ENCODE measurements around the gene ZFP92. TPM values are rescaled to one million over a fixed set of nuclear protein-coding genes. Genes with fewer than 3 reads are reported as not detected.

ZFP92 gene
- total RNA-seq, 2 experiments from 2014 or later: 0.03 TPM; not detected in 1

DNA sequence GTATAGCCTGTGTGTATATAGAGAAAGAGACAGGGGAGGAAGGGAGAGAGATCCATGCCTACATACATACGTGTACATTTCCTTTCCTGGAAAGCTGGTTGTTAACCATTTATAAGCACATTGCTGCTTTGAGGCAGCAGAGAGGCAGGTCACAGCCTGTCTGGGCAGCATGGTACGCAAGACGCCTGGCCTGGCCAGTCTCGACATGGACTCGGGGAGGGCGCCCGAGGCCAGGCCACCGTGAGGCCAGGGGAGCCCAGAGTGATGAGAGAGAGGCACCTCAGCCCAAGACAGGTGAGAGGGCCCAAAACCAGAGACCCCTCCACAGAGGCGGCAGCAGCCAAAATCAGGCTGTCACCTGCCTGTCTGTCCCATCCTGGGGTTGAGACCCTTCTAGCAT, 30.7 kb downstream of the ZFP92 start:
- no peaks in the 10 kb centered on the region for H4K20me1 ChIP-seq (ENCODE audit: insufficient read depth, low read length)
- H2AFZ ChIP-seq (ENCODE audit: low read length): no peak overlapping the region
- POLR2A ChIA-PET: no interaction called here
- H3K9me3 ChIP-seq (ENCODE audit: low read length): no peaks in the 10 kb centered on the region
- H3K4me1 ChIP-seq (ENCODE audit: insufficient read depth, low read length, poor library complexity, severe bottlenecking): no peaks in the 10 kb centered on the region
- no peak for DNase-seq (ENCODE audit: low spot score)
- no peaks in the 10 kb centered on the region for H3K9me2 ChIP-seq (ENCODE audit: insufficient read depth, low read length)
- H3K27ac ChIP-seq (ENCODE audit: low read depth, low read length, poor library complexity, severe bottlenecking): no peak overlapping the region
- no peak overlapping the region for H3K4me2 ChIP-seq (ENCODE audit: low read length)
- no peak overlapping the region for H3K4me3 ChIP-seq (ENCODE audit: low read depth, low read length, poor library complexity, severe bottlenecking)
- TF ChIP-seq EZH2phosphoT487 (IDR thresholded peaks at IDR 0.05; ENCODE audit: borderline replicate concordance, low read depth, low read length): no peak
- TF ChIP-seq, protein P1, sequence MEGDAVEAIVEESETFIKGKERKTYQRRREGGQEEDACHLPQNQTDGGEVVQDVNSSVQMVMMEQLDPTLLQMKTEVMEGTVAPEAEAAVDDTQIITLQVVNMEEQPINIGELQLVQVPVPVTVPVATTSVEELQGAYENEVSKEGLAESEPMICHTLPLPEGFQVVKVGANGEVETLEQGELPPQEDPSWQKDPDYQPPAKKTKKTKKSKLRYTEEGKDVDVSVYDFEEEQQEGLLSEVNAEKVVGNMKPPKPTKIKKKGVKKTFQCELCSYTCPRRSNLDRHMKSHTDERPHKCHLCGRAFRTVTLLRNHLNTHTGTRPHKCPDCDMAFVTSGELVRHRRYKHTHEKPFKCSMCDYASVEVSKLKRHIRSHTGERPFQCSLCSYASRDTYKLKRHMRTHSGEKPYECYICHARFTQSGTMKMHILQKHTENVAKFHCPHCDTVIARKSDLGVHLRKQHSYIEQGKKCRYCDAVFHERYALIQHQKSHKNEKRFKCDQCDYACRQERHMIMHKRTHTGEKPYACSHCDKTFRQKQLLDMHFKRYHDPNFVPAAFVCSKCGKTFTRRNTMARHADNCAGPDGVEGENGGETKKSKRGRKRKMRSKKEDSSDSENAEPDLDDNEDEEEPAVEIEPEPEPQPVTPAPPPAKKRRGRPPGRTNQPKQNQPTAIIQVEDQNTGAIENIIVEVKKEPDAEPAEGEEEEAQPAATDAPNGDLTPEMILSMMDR (conservative IDR thresholded peaks at IDR 0.05; ENCODE audit: low read length): no peak
- BruUV-seq (replicated peaks): no TSS peak
- intact Hi-C loops (cut with micrococcal nuclease; ENCODE audit: unreplicated experiment): no loop called here
- CTCF ChIA-PET (ENCODE audit: unreplicated experiment): no interaction called here
- H3K36me3 ChIP-seq (ENCODE audit: insufficient read depth, low read length): no peaks in the 10 kb centered on the region
- no peaks in the 10 kb centered on the region for H3K79me2 ChIP-seq (ENCODE audit: insufficient read depth, low read depth, low read length)

DNA sequence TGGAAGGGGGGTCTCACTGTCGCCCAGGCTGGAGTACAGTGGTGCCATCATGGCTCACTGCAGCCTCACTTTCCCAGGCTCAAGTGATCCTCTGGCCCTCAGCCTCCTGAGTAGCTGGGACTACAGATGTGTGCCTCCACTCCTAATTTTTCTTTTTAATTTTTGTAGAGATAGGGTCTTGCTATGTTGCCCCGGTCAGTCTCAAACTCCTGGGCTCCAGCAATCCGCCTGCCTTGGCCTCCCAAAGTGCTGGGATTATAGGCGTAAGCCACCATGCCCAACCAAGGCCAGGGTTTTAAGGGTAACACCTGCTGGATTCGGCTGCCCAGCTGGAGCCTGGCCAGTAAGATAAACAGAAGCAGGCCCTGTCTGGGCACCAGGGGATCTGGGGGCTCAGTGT, 31.2 kb downstream of the ZFP92 start:
- no peak for DNase-seq (ENCODE audit: low spot score)
- H3K27ac ChIP-seq (ENCODE audit: low read depth, low read length, poor library complexity, severe bottlenecking): no peak overlapping the region
- H3K9me3 ChIP-seq (ENCODE audit: low read length): no peaks in the 10 kb centered on the region
- ChIA-PET CTCF (ENCODE audit: unreplicated experiment) (no interaction called here), POLR2A (no interaction called here)
- no peaks in the 10 kb centered on the region for H3K4me1 ChIP-seq (ENCODE audit: insufficient read depth, low read length, poor library complexity, severe bottlenecking)
- TF ChIP-seq, protein P1 (conservative IDR thresholded peaks at IDR 0.05; ENCODE audit: low read length): no peak
- TF ChIP-seq EZH2phosphoT487 (IDR thresholded peaks at IDR 0.05; ENCODE audit: borderline replicate concordance, low read depth, low read length): no peak
- intact Hi-C loops (cut with micrococcal nuclease; ENCODE audit: unreplicated experiment): no loop called here
- BruUV-seq (replicated peaks): no TSS peak
- H3K4me3 ChIP-seq (ENCODE audit: low read depth, low read length, poor library complexity, severe bottlenecking): no peak overlapping the region
- no peaks in the 10 kb centered on the region for H3K79me2 ChIP-seq (ENCODE audit: insufficient read depth, low read depth, low read length)
- no peaks in the 10 kb centered on the region for H4K20me1 ChIP-seq (ENCODE audit: insufficient read depth, low read length)
- H3K4me2 ChIP-seq (ENCODE audit: low read length): no peak overlapping the region
- H3K36me3 ChIP-seq (ENCODE audit: insufficient read depth, low read length): no peaks in the 10 kb centered on the region
- H2AFZ ChIP-seq (ENCODE audit: low read length): no peak overlapping the region
- no peaks in the 10 kb centered on the region for H3K9me2 ChIP-seq (ENCODE audit: insufficient read depth, low read length)

DNA sequence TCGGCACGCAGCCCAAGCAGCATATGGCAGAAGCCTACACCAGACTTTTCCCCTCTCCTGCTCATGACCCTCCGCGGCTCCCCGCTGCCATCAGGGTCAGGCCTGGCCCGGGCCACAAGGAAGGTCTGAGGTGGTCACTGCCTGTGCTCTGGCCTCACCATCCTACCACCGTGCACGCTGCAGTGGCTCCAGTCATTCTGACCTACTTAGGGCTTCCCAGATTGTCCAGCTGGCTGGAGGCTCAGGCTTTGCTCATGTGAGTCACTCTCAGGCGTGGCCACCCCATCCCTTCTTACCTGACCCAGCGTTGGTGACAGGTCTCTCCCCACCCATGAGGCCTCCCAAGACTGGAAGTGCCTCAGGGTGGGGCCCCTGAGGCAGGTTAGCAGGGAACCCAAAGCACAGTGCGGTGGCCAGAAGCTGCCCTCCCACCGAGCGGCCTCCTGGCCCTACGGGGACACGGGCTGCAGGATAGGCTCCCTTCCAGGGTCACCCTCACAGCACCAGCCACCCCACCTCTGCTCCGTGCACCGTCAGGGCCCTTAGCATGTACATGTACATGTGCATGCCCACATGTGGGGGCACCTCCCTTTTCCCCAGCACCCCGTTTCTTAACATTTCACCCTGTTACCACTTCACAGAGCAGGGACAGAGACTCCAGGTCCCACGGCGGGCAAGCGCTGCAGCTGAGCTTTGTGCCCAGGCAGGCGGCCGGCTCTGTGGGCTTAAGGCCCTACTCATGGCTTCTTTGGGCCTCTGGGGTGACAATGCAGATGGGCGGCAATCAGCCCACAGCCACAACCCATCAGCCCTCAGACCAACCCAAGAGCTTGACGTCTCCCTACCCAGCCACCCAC, 32.4 kb downstream of the ZFP92 start:
- no peaks in the 10 kb centered on the region for H3K9me2 ChIP-seq (ENCODE audit: insufficient read depth, low read length)
- intact Hi-C loops (cut with micrococcal nuclease; ENCODE audit: unreplicated experiment): no loop called here
- H3K4me2 ChIP-seq (ENCODE audit: low read length): no peak overlapping the region
- H4K20me1 ChIP-seq (ENCODE audit: insufficient read depth, low read length): no peaks in the 10 kb centered on the region
- no peak for TF ChIP-seq EZH2phosphoT487 (IDR thresholded peaks at IDR 0.05; ENCODE audit: borderline replicate concordance, low read depth, low read length)
- TF ChIP-seq, protein P1 (conservative IDR thresholded peaks at IDR 0.05; ENCODE audit: low read length): no peak
- ChIA-PET CTCF (ENCODE audit: unreplicated experiment) (no interaction called here), POLR2A (no interaction called here)
- no TSS peak for BruUV-seq (replicated peaks)
- no peaks in the 10 kb centered on the region for H3K36me3 ChIP-seq (ENCODE audit: insufficient read depth, low read length)
- H3K4me3 ChIP-seq (ENCODE audit: low read depth, low read length, poor library complexity, severe bottlenecking): no peak overlapping the region
- H3K79me2 ChIP-seq (ENCODE audit: insufficient read depth, low read depth, low read length): no peaks in the 10 kb centered on the region
- H2AFZ ChIP-seq (ENCODE audit: low read length): no peak overlapping the region
- H3K9me3 ChIP-seq (ENCODE audit: low read length): no peaks in the 10 kb centered on the region
- H3K27ac ChIP-seq (ENCODE audit: low read depth, low read length, poor library complexity, severe bottlenecking): no peak overlapping the region
- H3K4me1 ChIP-seq (ENCODE audit: insufficient read depth, low read length, poor library complexity, severe bottlenecking): no peaks in the 10 kb centered on the region
- no peak for DNase-seq (ENCODE audit: low spot score)
